ENCODE measurements around the gene IGSF23.
"Not testable (repeated sequence)": the region's sequence is repeated elsewhere in the genome, so short reads cannot be mapped to it uniquely, and the experiment has no call there.

The IGSF23 gene

GRCh38 chr19:44624840-44625354 is 11.5 kb downstream of the IGSF23 start:
- Histone ChIP-seq H3K4me2 (ENCODE audit: low read length) (no peak overlapping the region), H4K91ac (ENCODE audit: low read depth, low read length) (no peak overlapping the region), H3K36me3 (ENCODE audit: control insufficient read depth in 1 of 2, insufficient read depth in 2 of 2, low read length in 2 of 2) (no peaks in the 10 kb centered on the region), H3K18ac (ENCODE audit: low read length) (no peak overlapping the region), H2BK120ac (ENCODE audit: insufficient read depth, low read length, poor library complexity) (no peak overlapping the region), H2AK5ac (ENCODE audit: low read length) (no peak overlapping the region), H2AFZ (ENCODE audit: insufficient read depth, low read length, poor library complexity) (no peak overlapping the region), H3K4ac (ENCODE audit: low read depth, low read length) (no peak overlapping the region), H3K9ac (ENCODE audit: low read length) (no peak overlapping the region), H3K4me1 (ENCODE audit: control insufficient read depth in 1 of 2, insufficient read depth in 2 of 2, low read length in 2 of 2) (peaks cover 3 to 9% of the 10 kb centered on the region in 2 experiments), H2BK12ac (ENCODE audit: low read length) (no peak overlapping the region), H2BK5ac (ENCODE audit: low read depth, low read length, poor library complexity) (no peak overlapping the region), H3K14ac (ENCODE audit: low read length) (no peak overlapping the region), H3K27me3 (ENCODE audit: insufficient read depth, low read length) (no peaks in the 10 kb centered on the region), H4K8ac (ENCODE audit: low read depth, low read length) (no peak overlapping the region), H4K12ac (ENCODE audit: low read depth, low read length) (no peak overlapping the region), H3K79me1 (ENCODE audit: low read length) (peaks cover 2% of the 10 kb centered on the region), H3K4me3 (ENCODE audit: low read depth, low read length) (no peak overlapping the region), H3K79me2 (ENCODE audit: control insufficient read depth, insufficient read depth, low read length, poor library complexity) (no peaks in the 10 kb centered on the region), H3K27ac (ENCODE audit: low read depth, low read length) (no peak overlapping the region), H3K9me3 (ENCODE audit: insufficient read depth, low read depth, low read length) (peaks cover 1% of the 10 kb centered on the region), H3K23ac (ENCODE audit: low read length) (no peak overlapping the region)
- no peak for DNase-seq
- WGBS (ENCODE audit: extremely low coverage, insufficient coverage, insufficient read length) = no CpG with 5 or more reads among the region's 4 CpGs

- H3K9ac ChIP-seq (ENCODE audit: low read length); H3K9me3 ChIP-seq (ENCODE audit: insufficient read depth, low read depth, low read length); H3K4me3 ChIP-seq (ENCODE audit: low read depth, low read length): not testable (repeated sequence)
These were observed 12.3 kb downstream of the IGSF23 start for GRCh38 chr19:44625637-44626036.

GRCh38 chr19:44626048-44626624 is 12.8 kb downstream of the IGSF23 start:
- peaks cover 2% of the 10 kb centered on the region for H3K79me1 ChIP-seq (ENCODE audit: low read length)
- H4K91ac ChIP-seq (ENCODE audit: low read depth, low read length) = no peak overlapping the region
- H2AK5ac ChIP-seq (ENCODE audit: low read length) = no peak overlapping the region
- no peak overlapping the region for H3K4me3 ChIP-seq (ENCODE audit: low read depth, low read length)
- WGBS (ENCODE audit: extremely low coverage, insufficient coverage, insufficient read length) = no CpG with 5 or more reads among the region's 1 CpG
- H3K4me1 ChIP-seq (ENCODE audit: control insufficient read depth in 1 of 2, insufficient read depth in 2 of 2, low read length in 2 of 2) = peaks cover 3 to 9% of the 10 kb centered on the region in 2 experiments
- H4K12ac ChIP-seq (ENCODE audit: low read depth, low read length) = no peak overlapping the region
- no peak overlapping the region for H2BK5ac ChIP-seq (ENCODE audit: low read depth, low read length, poor library complexity)
- H3K36me3 ChIP-seq (ENCODE audit: control insufficient read depth in 1 of 2, insufficient read depth in 2 of 2, low read length in 2 of 2) = no peaks in the 10 kb centered on the region
- H3K27ac ChIP-seq (ENCODE audit: low read depth, low read length) = peak overlapping the region; percentile 39
- no peak overlapping the region for H2BK12ac ChIP-seq (ENCODE audit: low read length)
- H2AFZ ChIP-seq (ENCODE audit: insufficient read depth, low read length, poor library complexity) = no peak overlapping the region
- peak; percentile 90 to 91 for DNase-seq
- no peak overlapping the region for H3K9ac ChIP-seq (ENCODE audit: low read length)
- no peak overlapping the region for H3K4ac ChIP-seq (ENCODE audit: low read depth, low read length)
- H2BK120ac ChIP-seq (ENCODE audit: insufficient read depth, low read length, poor library complexity) = no peak overlapping the region
- H3K23ac ChIP-seq (ENCODE audit: low read length) = no peak overlapping the region
- H3K4me2 ChIP-seq (ENCODE audit: low read length) = no peak overlapping the region
- no peak overlapping the region for H3K18ac ChIP-seq (ENCODE audit: low read length)
- H4K8ac ChIP-seq (ENCODE audit: low read depth, low read length) = no peak overlapping the region
- H3K9me3 ChIP-seq (ENCODE audit: insufficient read depth, low read depth, low read length) = peaks cover 1% of the 10 kb centered on the region
- H3K14ac ChIP-seq (ENCODE audit: low read length) = no peak overlapping the region
- no peaks in the 10 kb centered on the region for H3K27me3 ChIP-seq (ENCODE audit: insufficient read depth, low read length)
- no peaks in the 10 kb centered on the region for H3K79me2 ChIP-seq (ENCODE audit: control insufficient read depth, insufficient read depth, low read length, poor library complexity)

More at GRCh38 chr19:44625637-44626036, 12.3 kb downstream of the IGSF23 start:
- not testable (repeated sequence) for H2BK120ac ChIP-seq (ENCODE audit: insufficient read depth, low read length, poor library complexity); H3K4me1 ChIP-seq (ENCODE audit: control insufficient read depth in 1 of 2, insufficient read depth in 2 of 2, low read length in 2 of 2); H3K4me2 ChIP-seq (ENCODE audit: low read length); H3K36me3 ChIP-seq (ENCODE audit: control insufficient read depth in 1 of 2, insufficient read depth in 2 of 2, low read length in 2 of 2); H2AK5ac ChIP-seq (ENCODE audit: low read length); H3K14ac ChIP-seq (ENCODE audit: low read length); H3K4ac ChIP-seq (ENCODE audit: low read depth, low read length); H3K79me2 ChIP-seq (ENCODE audit: control insufficient read depth, insufficient read depth, low read length, poor library complexity); H2BK5ac ChIP-seq (ENCODE audit: low read depth, low read length, poor library complexity); DNase-seq; H3K27ac ChIP-seq (ENCODE audit: low read depth, low read length); H3K79me1 ChIP-seq (ENCODE audit: low read length); H3K18ac ChIP-seq (ENCODE audit: low read length); H2AFZ ChIP-seq (ENCODE audit: insufficient read depth, low read length, poor library complexity); H4K12ac ChIP-seq (ENCODE audit: low read depth, low read length); H3K27me3 ChIP-seq (ENCODE audit: insufficient read depth, low read length); H4K8ac ChIP-seq (ENCODE audit: low read depth, low read length); H2BK12ac ChIP-seq (ENCODE audit: low read length); H3K23ac ChIP-seq (ENCODE audit: low read length)
- H4K91ac ChIP-seq (ENCODE audit: low read depth, low read length) = peak overlapping the region; percentile 14
- no CpG with 5 or more reads among the region's 4 CpGs for WGBS (ENCODE audit: extremely low coverage, insufficient coverage, insufficient read length)

- no peak for DNase-seq
- H2BK5ac ChIP-seq (ENCODE audit: low read depth, low read length, poor library complexity) = no peak overlapping the region
- no peaks in the 10 kb centered on the region for H3K27me3 ChIP-seq (ENCODE audit: insufficient read depth, low read length)
- no peak overlapping the region for H2AFZ ChIP-seq (ENCODE audit: insufficient read depth, low read length, poor library complexity)
- H4K91ac ChIP-seq (ENCODE audit: low read depth, low read length) = no peak overlapping the region
- no peak overlapping the region for H2AK5ac ChIP-seq (ENCODE audit: low read length)
- no peak overlapping the region for H3K18ac ChIP-seq (ENCODE audit: low read length)
- no peak overlapping the region for H4K12ac ChIP-seq (ENCODE audit: low read depth, low read length)
- H3K4me3 ChIP-seq (ENCODE audit: low read depth, low read length) = no peak overlapping the region
- no peak overlapping the region for H3K23ac ChIP-seq (ENCODE audit: low read length)
- H2BK12ac ChIP-seq (ENCODE audit: low read length) = no peak overlapping the region
- peaks cover 3 to 9% of the 10 kb centered on the region in 2 experiments for H3K4me1 ChIP-seq (ENCODE audit: control insufficient read depth in 1 of 2, insufficient read depth in 2 of 2, low read length in 2 of 2)
- no CpG with 5 or more reads among the region's 4 CpGs for WGBS (ENCODE audit: extremely low coverage, insufficient coverage, insufficient read length)
- no peak overlapping the region for H2BK120ac ChIP-seq (ENCODE audit: insufficient read depth, low read length, poor library complexity)
- H3K27ac ChIP-seq (ENCODE audit: low read depth, low read length) = no peak overlapping the region
- no peak overlapping the region for H4K8ac ChIP-seq (ENCODE audit: low read depth, low read length)
- H3K14ac ChIP-seq (ENCODE audit: low read length) = no peak overlapping the region
- H3K4me2 ChIP-seq (ENCODE audit: low read length) = no peak overlapping the region
- peaks cover 1% of the 10 kb centered on the region for H3K9me3 ChIP-seq (ENCODE audit: insufficient read depth, low read depth, low read length)
- H3K79me1 ChIP-seq (ENCODE audit: low read length) = peaks cover 2% of the 10 kb centered on the region
- H3K9ac ChIP-seq (ENCODE audit: low read length) = no peak overlapping the region
- H3K79me2 ChIP-seq (ENCODE audit: control insufficient read depth, insufficient read depth, low read length, poor library complexity) = no peaks in the 10 kb centered on the region
- H3K36me3 ChIP-seq (ENCODE audit: control insufficient read depth in 1 of 2, insufficient read depth in 2 of 2, low read length in 2 of 2) = no peaks in the 10 kb centered on the region
- H3K4ac ChIP-seq (ENCODE audit: low read depth, low read length) = no peak overlapping the region
These were observed 14.3 kb downstream of the IGSF23 start for GRCh38 chr19:44627631-44628030.
